GM18861 (cell line): Measurements from ENCODE around the gene BANP.
"Not testable (repeated sequence)": the region's sequence is repeated elsewhere in the genome, so short reads cannot be mapped to it uniquely, and the experiment has no call there.

Source experiments
- ATAC-seq: cut with Tn5 transposase; IDR thresholded peaks from one replicate; pipeline ENCODE4 v1.9.1; 2021; ENCODE audit not compliant: unreplicated experiment

BANP gene

GRCh38 chr16:88026964-88027938, 76.0 kb downstream of the BANP start:
- ATAC-seq = no peak

- ATAC-seq = not testable (repeated sequence)
Observed at GRCh38 chr16:88028177-88028930, 77.1 kb downstream of the BANP start.

DNA sequence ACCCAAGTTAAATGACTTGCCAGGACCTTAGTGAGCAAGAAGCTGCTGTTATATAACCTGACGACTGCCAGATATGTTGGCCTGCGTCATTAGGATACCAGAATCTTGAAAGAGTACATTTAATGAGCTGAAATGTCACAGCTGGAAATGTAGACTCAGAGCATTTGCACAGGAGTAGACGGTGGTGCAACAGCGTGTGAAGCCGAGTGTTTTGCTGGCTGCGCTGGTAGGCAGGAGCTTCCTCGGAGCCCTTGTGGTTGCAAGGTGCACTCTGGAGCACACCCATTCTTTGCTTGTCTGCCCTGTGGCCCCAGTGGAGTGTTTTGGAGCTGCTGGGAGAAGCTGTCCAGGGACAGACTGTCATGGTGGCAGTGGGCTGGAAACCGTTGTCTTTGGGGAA, 79.3 kb downstream of the BANP start:
- no peak for ATAC-seq

DNA sequence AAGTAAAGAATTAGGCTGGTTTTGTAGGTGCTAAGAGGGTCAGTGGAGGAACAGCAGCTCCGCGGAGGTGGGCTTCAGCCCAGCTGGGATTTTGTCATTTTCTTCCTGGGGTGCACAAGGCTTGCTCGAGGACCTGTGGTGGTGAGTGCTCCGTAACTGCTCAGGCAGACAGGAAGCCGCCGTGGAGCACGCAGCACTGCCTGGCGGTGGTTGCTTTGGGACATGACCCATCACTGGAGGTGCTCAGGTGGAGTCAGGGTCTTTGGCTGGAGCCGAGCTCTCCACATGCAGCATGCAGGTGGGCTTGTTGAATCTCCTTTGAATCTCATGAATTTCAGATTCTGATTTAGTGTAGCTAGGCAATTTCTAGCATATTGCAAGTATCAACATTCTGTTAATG, 79.7 kb downstream of the BANP start:
- not testable (repeated sequence) for ATAC-seq

DNA sequence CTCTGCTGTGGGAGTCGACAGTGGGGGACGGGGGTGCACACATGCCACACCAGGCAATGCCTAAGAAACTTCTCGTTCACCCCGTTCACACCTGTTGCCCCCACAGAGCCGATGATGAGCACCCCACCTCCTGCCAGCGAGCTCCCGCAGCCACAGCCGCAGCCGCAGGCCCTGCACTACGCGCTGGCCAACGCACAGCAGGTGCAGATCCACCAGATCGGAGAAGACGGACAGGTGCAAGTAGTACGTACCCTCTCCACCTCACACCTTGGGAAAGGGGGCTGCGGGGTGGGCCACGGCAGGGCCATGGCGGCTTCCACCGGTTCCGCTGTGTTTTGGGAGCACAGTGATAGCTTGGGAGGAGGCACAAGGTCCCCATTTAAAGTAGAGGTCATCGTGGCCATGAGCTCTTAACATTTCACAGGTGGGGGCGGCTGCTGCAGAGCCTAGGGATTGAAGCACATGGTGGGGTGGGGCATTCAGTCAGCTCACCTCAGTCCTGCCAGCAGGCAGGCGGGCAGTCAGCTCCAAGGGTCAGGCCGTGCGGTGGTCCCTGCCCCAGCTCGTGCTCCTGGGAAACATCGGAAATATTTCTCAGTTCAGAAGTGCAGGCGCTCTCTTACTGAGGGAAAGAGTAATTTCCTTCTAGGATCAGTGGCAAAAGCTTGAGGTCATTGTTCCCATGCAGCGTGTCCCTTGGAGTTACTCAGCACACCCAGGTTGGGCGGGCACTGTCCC, 81.9 kb downstream of the BANP start:
- not testable (repeated sequence) for ATAC-seq

- no peak for ATAC-seq
Observed at GRCh38 chr16:88034770-88035169, 83.5 kb downstream of the BANP start.

GRCh38 chr16:88035292-88035691, 84.1 kb downstream of the BANP start:
- no peak for ATAC-seq

DNA sequence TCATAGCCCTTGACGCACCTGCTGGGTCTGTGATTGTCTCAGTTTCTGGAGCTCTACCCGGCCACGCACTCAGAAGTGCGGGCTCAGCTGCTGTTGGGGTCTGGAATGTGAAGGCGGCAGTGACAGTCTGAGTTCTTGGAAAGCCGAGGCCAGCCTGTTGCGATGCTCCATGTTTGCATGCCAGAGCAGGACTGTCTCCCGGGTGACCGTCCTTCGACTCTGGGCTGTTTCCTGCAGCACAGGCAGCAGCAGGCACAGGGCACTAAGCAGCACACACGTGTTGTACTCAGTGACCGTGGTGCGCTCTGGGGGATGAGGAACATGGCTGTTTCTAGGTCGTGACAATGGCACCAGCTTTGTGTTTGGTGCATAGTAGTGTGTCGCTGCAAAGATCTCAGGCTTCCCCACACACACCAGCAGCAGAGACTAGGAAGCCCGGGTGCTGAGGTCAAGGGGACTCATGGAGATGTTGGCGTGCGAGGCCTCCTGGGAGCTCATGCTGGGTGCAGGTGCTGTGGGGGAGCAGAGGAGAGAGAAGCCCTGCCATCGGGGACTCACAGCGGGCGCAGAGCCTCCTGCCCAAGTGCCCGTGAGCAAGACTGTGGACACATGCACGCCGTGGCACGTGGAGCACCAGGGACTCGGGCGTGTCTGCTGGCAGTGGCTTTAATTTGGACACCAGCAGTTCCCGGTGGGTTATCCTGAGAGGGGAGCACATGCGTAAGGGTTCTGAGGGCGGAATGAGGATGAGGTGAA, 84.8 kb downstream of the BANP start:
- not testable (repeated sequence) for ATAC-seq

- not testable (repeated sequence) for ATAC-seq
Observed at GRCh38 chr16:88036640-88036996, 85.4 kb downstream of the BANP start.

- not testable (repeated sequence) for ATAC-seq
Observed at GRCh38 chr16:88037359-88037758, 86.1 kb downstream of the BANP start.

GRCh38 chr16:88037876-88038525, 86.8 kb downstream of the BANP start:
- ATAC-seq = not testable (repeated sequence)

DNA sequence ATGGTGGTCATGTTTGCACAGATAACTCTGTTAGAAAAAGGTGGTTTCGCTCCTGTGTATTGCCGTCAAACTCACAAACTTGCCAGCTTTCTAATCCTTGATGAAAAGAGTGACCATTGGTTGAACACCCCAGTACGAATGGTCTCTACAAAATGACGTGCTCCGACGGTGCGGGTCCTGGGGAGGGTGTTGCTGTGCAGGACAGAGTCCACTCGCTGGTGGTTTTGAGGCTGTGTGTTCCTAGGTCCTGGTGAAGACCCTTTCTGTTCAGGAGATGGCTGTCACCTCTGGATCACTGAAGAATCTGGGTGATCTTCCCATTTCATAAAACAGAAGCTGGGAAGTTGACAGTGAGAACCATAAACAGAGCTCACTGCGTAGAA, 87.3 kb downstream of the BANP start:
- ATAC-seq = not testable (repeated sequence)

GRCh38 chr16:88039591-88039990, 88.4 kb downstream of the BANP start:
- no peak for ATAC-seq

DNA sequence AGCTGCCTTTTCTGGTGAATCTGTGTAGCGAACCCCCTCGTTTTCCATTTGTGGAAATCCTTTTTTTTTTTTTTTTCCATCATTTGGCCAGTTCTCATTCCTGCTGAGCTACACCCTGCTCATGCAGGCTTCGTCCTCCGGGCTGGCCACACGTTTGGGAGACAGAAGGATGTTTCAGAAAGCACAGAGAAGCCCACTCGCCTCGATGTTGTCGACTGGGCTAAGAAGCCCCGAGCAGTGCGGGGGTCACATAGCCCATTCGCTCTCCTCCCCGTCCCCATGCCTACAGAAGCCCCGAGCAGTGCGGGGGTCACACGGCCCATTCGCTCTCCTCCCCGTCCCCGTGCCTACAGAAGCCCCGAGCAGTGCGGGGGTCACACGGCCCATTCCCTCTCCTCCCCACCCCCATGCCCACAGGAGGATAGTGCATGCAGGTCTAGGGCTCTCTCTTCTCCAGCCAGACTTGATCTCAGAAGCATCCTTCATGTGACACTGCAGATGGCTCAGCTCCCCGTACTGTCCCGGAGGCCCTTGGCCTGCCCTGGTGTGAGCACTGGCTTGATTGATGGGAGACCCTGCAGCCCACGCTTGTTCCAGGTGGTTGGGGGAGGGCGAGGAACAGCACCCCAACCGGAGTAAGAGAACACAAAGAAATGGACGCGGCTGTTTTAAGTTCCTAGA, 89.1 kb downstream of the BANP start:
- not testable (repeated sequence) for ATAC-seq

DNA sequence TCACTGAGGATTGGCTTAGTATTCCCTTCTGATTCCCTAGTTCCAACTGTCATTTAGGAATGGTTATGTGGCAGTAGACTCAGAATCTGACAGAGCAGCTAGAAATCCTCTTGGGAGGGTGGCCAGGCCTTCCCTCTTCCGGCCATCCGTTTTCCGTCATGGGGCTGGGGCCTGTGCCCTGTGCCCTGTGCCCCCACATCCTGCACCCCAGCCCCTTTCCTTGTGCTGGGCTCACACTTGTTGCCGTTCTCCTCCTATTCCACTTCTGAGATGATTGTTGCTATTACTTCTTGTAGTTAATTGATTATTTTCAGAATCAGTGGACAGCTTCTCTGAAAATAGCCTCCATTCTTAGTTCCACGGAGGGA, 89.6 kb downstream of the BANP start:
- not testable (repeated sequence) for ATAC-seq

GRCh38 chr16:88041506-88041905, 90.3 kb downstream of the BANP start:
- ATAC-seq = not testable (repeated sequence)

DNA sequence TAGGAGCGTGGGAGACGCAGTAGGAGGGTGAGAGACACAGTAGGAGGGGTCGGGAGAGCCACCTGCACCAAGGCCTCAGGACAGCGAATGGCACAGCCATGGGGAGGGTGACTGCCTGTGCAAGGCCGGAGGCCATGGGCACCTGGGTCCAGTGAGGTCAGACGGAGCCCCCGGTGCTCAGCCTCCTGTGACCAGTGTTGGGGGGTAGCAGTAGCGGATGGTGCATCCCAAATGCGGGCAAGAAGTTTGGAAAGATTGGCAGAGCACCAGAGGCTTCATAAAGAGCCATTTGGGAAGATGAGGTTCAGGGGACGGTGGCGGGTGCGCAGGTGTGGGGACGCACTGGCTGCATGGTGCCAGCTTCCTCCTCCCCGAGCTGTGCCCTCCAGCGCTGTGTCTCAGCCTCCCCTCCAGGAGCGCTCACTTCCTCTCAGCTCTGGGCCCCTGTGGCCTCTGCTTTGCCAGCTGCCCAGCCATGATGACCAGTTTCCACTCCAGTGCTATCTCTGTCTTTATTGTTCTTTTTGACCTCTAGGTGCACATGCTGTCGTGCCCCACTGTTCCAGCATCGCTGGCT, 90.8 kb downstream of the BANP start:
- ATAC-seq = not testable (repeated sequence)

DNA sequence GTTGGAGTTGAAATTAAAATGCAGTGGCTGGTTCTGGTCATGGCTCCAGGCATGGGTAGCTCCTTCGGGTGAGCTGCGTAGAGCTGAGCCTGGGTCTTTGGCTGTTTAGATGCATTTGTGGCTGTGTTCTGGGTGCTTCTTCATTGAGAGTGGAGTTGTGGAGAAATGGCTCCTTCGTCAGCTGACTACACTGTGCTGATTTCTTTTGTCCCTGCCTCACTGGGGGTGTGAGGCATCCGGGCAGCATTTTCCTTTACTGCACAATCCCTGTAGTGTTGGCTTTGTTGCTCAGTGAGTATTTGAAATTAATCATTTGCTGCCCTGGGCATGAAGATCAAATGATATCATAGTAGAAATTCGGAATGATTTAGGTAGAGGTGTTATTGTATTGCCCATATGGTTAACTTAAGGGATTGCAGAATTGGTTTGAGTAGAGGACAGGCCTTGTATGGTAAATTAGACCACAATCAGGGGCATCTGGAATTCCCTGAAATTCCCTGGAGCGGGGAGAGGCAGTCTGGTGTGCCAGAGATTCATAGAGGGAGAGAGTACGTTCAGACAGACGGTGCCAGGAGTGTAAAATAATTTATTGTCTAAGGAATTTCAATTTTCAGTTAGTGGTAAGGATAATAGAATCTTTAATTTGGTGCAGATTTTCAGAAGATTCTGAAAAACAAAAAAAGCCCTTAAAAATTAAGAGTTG, 92.1 kb downstream of the BANP start:
- not testable (repeated sequence) for ATAC-seq
